C4-2B (cell line): ENCODE data around the gene ASPDH.

Experiments
- CTCF ChIP-seq: fragments of 450-650 bp; conservative IDR thresholded peaks from 2 replicates; pipeline ENCODE4 v1.5.1; 2017; ENCODE audit warnings: mild to moderate bottlenecking
- ZFX ChIP-seq: fragments of 450-650 bp; IDR thresholded peaks from 2 replicates; pipeline ENCODE4 v1.6.1; 2017

GRCh38 chr19:50558449-50558848 lies 44.7 kb upstream of the ASPDH start:
- TF ChIP-seq CTCF (no peak), ZFX (no peak)
